ENCODE data around the gene MYH7.

DNA sequence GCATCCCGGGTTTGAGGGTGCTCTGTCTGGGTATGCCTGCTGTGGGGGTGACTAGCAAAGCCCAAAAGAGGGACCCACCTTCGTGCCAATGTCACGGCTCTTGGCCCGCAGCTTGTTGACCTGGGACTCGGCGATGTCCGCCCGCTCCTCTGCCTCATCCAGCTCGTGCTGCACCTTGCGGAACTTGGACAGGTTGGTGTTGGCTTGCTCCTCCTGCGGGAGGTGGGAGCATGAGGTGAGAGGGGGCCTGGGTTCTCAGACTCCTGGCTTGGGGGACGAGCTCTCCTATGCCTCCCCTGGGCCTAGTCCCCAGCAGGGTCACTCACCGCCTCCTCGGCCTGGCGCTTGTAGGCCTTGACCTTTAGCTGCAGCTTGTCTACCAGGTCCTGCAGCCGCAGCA is 21.8 kb downstream of the MYH7 start:
- TF ChIP-seq CTCF (optimal IDR thresholded peaks at IDR 0.05 in 1 of 3, IDR thresholded peaks at IDR 0.05 in 1 of 3, conservative IDR thresholded peaks at IDR 0.05 in 1 of 3; ENCODE audit: extremely low read depth in 1 of 3, insufficient read depth in 2 of 3, low read length in 3 of 3) = no peak
- TF ChIP-seq EZH2 (IDR thresholded peaks at IDR 0.05; ENCODE audit: low read length) = no peak
